ENCODE results near the gene EFNA4.

Gene EFNA4

DNA sequence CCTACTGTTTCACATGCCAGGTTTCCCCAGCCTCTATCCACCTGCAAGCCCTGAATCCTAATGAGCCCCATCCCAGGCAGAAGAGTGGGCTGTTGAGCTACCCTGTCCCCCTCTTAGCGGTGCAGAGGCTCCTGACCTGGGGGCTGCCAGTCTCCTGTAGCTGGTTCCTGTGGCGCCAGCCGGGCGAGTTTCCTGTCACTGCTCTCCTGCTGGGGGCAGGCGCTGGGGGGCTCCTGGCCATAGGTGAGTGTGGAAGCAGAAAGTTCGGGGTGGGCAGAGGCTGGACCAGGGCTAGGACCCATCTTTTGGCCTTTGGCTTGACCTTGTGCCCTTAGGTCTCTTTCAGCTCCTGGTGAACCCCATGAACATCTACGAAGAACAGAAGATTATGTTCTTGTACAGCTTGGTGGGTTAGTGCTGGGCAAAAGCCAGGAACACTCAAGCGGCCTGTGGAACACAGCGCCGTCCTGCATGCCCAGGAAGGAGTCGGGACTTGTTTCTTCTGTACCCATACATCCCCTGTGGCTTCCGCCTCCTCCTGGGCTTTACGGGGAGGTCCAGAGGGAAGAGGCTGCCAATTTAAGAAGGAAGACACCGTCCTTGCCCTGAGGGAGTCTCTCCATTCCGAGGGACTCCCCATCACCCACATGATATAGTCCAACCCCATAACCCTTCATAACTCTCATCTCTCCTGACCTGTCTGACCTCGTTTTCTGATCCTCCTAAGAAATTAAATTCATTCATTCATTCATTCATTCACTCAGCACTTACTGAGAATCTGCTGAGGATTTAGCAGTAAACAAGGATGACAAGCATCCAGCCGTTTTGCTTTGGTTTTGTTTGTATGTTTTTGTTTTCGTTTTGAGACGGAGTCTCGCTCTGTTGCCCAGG lies 29.0 kb upstream of the EFNA4 start:
- no peak for DNase-seq

DNA sequence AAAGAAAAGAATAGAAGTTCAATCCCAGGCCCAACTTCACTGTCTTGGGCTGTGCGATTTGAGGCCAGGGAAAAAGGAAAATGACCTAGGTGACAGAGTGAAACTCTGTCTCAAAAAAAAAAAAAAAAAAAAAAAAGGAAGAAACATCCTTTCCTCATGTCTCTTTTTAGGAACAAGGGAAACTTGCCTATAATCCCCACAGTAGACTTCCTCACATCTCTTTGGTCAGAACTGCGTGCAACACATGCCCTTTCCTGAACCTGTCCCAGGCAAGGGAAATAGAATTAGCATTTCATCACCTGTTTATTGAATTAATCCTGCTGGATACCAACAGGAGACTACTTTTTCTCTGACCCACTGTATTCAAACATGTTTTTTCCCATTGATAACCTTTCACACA lies 27.6 kb upstream of the EFNA4 start:
- no peak for DNase-seq

DNA sequence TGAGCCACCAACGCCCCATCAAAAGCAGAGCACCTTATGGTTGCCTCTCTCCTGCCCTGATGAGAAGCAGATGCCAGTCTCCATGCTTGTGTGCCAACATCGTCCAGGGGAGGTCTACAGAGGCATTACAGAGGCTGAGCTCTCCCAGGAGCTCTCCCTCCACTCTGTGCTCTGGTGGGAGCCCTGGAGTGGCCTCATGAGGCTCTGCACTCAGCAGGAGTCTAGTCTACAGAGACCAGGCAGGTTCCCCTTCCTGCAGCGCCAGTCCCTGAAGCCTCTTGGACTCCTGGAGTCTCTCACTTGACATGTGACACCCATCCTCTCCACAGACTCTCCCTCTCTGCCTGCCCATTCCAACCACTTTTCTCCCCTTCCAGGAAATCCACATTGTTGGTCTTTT lies 26.5 kb upstream of the EFNA4 start:
- no peak for DNase-seq

DNA sequence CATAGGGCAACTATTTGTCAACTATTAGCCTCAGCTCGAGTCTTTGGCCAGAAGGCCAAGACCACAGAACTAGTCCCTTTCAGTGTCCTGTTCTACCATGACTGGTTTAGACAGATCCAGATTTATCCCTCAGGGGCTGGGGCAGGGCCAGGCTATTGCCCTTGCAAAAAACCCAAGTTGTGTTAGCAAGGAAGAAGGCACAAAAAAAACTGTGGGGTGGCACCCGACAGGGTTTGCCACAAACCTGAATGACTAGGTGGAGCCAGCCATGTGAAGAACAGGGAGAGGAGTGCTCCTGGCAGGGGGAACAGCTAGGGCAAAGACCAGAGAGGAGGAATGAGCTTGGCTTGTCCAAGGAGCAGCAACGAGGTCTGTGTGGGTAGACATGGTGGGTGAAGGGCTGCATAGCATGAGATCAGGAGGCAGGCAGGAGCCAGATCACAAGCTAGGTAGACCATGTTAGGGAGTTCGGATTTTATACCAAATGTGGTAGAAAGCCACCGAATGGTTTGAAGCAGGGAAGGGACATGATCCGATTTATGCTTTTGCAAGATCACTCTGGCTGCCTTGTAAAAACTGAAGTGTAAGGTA lies 25.6 kb upstream of the EFNA4 start:
- DNase-seq: no peak

DNA sequence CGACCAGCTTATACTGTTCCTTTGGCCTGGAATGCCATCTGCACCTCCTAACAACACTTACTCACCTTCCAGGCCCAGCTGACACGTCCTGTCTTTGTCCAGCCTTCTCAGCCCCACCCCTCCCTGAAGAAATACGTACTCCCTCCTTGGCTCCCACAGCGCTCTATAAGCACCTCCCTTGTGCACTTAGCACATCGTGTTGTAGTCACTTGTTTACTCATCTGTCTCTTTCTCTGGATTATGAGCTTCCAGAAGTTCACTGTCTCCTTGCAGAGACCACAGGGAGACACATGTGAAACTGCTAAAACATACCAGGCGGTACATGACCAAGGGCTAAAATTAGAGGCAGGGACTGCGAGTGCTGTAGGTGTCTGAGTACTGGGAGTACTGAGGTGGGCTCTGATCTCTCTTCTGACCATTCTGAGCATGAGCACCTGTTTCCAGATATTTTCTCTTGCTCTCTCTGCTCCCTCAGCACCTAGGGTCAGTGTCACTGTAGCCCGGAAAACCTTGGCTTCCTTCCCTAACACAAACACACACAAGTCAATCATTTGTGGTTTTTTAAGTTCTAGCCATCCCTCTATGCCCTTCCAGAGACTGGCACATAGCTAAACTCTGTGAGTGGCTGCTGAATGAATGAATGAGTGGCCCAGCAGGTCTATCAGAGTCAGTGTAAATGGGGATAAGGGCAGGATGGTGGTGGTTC lies 24.8 kb upstream of the EFNA4 start:
- DNase-seq: no peak

DNA sequence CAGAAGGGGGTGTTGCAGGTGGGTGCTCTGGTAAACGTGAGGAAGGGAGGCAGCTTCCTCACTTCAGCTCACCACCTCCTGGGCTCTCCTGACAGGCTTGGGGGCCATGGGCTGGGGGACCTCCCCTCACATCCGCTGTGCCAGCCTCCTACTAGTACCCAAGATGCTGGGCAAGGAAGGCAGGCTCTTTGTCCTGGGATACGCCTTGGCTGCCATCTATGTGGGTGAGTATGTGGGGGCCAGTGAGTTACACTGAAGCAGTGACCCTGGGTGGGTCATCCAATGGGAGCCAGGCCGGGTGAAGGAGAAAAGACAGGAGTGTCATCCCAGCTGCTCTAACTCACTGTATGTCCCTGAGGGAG lies 24.3 kb upstream of the EFNA4 start:
- no peak for DNase-seq

DNA sequence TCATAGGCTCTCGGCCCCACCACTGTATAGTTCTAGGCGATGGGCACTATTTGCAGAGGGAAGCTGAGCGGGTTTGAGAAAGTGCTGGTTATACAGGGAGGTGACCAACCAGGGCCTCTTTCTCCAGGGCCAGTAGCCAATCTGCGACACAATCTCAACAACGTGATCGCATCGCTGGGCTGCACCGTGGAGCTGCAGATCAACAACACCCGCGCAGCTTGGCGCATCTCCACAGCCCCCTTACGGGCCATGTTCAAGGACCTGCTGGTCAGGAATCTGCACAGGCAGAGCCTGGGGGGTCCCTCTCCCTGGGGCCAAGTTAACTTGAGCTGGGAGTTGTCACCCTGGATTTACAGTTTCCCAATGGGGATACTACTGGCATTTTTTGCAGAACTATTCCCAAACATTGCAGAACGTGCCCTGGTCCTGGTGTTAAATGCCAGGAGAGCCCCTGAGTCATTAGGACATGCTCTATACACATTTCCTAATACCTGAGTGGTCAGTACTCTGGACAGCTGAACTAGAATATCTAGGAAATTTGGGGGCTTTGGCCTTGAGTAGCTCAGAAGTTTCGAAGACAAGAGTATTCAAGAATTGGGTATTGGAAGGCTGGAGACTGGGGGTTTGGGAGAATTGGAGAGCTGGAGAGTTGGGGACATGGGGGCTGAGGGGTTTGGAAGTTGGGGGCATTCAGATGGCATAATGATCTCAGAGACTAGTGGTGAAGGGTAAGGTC lies 23.0 kb upstream of the EFNA4 start:
- DNase-seq: no peak

DNA sequence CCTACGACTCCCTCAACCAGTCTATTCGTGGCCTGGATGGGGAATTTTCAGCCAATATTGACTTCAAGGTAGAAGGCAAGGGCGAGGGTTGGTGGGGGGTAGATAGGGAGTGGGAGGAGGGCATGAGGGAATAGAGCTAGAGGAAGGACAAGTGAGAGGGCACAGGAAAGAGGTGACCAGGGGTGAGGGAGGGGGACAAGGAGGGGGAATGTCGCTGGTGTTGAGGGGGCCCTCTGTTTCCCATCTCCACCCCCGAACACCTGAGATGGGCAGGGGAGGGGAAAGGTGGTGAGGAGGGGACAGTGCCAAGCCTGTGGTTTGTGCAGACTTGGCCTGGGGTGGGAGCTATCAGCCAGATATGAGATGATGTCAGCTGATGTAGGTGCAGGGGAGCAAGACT lies 20.8 kb upstream of the EFNA4 start:
- DNase-seq: no peak

DNA sequence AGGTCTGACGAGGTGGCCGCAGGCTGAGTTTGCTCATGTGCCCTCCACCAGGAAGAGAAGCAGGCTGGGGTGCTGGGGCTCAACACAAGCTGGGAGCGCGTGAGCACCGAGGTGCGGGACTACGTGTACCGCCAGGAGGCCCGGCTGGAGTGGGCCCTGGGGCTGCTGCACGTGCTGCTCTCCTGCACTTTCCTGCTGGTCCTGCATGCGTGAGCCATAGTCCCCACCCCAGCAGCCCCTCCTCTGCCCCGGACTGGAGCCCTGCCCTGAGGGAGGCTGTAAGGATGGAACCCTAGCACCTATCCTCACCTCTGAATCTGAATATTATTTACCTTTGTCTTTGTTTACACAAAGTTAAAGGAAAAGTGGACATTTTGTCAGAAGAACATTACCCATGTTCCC lies 20.2 kb upstream of the EFNA4 start:
- no peak for DNase-seq

DNA sequence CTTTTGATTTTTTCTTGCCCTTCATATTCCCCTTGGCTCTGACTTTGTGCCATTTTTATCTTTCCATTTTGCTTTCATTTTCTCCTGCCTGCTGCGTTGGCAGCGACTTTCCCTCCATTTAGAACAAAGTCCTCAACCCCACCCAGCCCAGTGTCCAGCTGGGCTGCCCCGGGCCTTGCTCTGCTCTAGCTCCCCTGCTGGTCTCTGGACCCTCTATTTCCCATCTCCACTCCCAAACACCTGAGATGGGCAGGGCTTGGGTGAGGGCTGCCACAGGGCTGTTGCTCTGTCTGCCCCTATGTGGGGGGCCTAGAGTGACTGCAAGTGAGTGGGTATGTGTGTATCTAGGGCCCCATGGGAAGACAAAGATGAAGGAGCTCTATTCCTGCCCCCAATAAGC lies 19.7 kb upstream of the EFNA4 start:
- no peak for DNase-seq

DNA sequence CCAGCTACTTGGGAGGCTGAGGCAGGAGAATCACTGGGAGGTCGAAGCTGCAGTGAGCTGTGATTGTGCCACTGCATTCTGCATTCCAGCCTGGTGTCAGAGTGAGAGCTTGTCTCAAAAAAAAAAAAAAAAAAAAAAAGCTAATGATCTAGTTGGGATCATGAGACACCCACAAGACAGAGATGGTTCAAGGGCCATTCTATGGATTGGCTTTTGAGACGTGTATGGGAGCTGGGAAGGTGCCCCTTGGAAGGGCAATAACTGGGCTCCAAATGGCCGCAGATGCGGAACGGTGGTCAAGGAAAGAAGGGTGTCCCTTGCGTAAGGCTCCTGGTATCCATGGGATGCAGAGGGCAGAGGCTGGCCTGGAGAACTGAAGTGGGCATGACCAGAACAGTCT lies 19.2 kb upstream of the EFNA4 start:
- DNase-seq: no peak

DNA sequence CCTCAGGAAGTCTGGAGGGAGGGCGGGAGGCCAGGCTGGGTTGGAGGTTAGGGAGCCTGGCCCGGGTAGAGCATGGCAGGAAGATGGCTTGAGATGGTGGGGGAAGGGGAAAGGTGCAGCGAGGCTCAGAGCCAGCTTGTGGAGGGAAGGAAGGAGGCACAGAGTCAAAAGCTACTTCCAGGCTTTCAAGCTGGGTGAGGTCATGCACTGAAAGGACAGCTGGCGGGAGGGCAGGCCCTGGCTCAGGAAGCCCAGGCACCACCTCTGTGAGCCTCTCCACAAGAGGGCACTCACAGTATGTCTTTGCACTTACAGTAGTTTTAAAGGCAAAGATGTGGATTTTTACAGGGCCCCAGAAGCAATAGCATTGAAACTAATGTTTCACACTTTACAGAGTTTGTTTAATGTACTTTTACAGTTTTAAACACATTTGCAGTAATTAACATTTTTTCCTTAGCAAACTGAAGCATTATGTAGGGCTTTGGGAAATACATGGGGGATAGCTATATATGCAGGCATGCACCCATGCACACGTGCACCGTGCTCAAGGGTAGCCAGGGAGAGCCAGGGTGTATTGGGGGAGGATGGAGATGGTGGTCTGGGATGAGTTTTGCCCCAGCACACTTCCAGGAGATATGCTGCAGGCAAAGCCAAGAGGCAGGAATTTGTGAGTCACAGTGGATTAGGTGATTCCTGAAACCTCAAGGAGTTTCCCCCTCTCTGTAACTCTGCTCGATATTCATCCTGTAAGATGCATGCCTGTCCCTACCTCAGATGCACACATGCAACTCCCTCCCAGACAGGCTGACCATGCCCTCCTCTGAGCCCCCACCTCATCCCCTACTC lies 18.5 kb upstream of the EFNA4 start:
- DNase-seq: peak; percentile 30

DNA sequence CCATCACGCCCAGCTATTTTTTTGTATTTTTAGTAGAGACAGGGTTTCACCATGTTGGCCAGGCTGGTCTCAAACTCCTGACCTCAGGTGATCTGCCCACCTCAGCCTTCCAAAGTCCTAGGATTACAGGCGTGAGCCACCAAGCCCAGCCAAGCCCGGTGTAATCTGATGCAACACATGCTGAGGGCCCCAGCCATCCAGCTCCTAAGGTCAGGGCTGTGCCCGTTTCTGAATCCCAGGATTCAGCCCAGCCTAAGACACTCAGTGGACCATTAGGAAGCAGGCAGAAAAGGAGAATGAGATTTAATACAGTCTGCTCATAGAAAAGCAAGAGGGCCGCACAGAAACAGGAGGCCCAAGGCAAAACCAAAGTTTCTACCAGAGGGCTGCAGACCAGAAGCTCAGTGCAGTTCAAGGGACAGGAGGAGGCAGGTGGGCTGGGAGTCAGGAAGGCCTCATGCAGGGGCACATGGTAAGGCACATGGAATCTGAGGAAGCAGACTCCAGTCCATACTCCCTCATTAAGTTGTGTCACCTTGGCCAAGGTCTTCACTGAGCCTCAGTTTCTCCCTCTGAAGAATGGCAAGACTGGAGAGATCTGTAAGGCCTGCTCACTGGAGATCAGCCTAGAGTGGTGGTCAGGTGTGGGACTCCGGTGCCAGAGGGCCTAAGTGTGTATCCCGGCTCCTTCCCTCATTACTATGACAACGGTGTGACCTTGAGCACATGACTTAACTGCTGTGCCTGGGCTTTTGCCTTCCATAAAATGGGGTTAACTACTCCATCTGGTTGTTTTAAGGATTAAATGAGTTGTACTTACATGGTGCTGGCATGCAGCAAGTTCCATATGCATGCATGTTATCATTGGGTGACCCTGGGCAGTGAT lies 14.8 kb upstream of the EFNA4 start:
- no peak for DNase-seq

DNA sequence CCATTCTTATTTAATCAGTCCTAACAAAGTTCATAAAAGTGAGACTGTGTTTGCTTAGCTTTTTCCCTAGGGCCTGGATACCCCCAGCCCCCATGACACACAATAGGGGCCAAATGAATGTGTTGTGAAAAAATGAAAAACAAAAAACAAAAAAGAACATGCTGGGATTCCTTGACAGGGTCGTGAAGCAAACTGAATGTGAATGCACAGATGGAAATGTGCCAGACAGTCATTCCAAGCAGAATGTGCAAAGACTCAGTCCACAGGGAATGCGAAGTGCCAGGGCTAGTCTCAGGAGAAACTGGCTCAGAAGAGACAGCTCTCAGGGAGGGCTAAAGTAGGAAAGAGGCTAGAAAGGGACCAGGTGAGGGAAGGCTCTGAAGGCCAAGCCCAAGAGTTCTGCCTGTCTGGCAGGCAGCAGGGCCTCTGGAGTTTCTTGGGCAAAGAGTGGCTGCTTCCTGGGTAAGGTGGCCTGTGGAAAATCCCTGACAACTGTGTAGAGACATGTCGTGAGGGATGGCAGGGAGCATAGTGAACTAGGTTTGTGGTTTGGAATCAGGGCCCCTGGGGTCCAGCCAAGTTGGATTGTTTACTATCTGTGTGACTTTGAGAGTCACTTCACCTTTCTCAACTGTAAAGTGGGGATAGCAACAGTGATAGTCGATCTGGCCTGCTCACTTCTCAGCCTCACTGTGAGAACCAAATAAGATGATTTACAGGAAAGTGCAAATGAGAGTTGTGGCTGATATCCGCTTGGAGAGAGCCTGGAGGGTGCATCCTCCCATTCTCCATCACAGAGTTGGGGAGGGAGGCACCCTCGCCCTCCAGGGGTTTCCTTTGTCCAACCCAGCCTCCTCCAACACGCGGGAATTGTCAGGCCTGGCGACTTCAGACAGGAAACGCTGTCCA lies 13.6 kb upstream of the EFNA4 start:
- DNase-seq: no peak

DNA sequence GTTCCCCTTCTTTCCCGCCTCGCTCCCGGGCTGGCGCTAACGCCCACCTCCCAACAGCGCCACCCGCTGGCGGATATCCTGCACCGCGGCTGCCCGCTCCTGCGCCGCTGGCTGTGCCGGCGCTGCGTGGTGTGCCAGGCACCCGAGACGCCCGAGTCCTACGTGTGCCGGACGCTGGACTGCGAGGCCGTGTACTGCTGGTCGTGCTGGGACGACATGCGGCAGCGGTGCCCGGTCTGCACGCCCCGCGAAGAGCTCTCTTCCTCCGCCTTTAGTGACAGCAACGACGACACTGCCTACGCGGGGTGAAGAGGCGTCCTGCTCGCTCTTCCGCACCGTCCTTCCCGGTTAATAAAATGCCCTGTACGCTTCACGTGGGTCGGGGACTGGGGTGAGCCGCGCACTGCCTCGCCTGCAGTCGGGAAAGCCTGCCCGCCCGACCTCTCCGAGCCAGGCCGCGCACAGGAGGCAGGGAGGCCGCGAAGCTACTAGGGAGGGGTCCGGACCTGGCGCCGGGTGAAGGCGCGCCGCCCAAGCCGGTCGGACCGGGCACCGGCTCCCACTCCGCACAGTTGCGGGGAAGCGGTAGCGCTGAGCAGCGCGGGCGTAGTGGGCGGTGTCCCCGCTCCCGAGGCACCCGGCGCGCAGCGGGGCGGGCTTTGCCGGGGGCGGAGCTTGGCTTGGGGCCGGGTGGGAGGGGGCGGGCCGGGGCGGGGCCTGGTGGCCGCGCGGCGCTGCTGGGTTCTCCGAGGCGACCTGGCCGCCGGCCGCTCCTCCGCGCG lies 12.8 kb upstream of the EFNA4 start, which contains the start of gene ADAM15:
Gene ADAM15, plus strand, starts transcription at position 757 of the 782 bp plus-strand sequence. CDS start 71 bp downstream, outside the sequence.
- DNase-seq: peak; percentile 51

DNA sequence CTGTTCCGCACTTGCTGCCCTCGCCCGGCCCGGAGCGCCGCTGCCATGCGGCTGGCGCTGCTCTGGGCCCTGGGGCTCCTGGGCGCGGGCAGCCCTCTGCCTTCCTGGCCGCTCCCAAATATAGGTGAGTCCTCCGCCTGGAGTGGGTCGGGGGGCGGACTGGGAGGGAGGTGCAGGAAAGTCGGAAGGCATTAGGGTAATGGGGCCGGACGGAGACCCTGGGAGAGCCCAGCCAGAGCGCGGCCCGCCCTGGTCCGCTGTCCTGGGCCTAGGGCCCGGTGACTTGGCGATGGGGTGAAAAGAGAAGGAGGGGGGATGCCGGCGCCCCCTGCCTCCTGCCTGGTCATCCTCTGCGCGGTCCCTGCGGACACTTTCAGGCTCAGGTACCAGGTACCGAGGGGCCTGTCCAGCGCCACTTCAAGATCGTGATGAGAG lies 12.2 kb upstream of the EFNA4 start:
- DNase-seq: no peak

DNA sequence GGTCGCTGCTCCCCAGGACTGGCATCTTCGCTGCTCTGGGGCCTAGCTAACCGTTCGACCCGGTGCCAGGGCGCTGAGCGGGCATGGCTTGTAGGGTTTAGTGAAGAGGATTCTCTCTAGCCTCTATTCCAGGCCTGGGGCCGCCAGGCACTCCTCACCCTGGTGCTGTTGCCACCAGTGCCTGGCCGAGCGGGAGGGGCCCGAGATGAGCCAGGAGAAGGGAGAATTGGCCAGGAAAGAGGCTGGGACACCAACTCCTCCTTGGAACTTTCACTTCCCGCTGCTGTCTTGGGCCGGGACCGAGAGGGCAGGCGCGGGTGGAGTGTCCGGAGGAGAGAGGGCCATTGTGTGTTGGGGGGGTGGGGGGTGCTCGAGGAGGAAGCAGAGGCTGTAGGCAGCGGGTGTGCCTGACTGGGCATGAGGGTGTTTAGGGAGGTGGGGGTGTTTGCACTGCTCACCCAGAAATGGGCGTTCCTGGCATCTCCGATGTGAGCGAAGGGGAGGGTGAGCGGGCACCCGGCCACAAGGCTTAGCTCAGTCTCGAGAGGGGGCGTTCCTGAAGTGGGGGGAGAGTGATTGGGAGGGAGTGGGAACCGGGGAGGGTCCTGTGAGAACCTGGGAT lies 11.7 kb upstream of the EFNA4 start:
- peak; percentile 52 for DNase-seq

All from NCI-H1105 (cell line).